ENCODE data around the gene CCDC15.

Gene CCDC15

DNA sequence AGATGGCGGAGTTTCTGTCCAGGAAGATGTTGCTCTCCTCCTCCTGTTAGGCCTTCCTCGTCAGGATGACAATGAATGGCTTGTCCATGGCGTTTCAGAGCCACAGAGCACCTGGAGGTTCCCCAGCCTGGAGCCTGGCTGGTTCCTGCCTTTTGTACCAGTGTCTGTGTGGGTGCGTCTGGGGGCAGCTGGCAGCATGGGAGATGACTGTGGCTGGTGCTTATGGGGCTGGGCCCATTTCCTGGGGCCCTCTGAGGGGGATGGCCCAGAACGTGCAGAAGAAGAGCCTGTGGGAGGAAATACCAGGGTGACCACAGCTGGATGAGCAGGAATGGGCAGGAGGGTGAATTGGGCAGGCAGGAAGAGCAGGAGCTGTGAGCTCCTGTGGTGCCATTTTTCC, 115.8 kb downstream of the CCDC15 start:
- no peak for DNase-seq

- DNase-seq, result no peak
These were observed 116.8 kb downstream of the CCDC15 start for GRCh38 chr11:125070699-125071254.

GRCh38 chr11:125071435-125071834, 117.4 kb downstream of the CCDC15 start:
- DNase-seq, result no peak

DNA sequence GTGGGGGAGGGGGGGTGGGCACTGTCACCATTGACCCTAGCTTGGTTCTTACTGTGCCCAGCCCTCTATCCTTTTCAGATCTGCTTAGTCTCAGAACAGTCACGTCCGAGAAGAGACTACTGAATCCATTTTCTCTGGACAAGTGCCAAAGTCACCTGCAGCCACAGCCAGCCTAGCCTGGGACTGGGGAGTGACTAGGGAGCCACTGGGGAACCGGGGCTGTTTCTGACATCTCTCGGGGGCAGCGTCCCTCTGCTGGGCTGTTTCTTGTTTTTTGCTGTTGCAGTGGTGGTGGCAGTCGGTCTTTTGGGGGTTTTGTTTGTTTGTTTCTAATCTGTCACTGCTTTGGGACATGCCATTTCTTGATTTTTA, 117.8 kb downstream of the CCDC15 start:
- DNase-seq, result no peak

DNA sequence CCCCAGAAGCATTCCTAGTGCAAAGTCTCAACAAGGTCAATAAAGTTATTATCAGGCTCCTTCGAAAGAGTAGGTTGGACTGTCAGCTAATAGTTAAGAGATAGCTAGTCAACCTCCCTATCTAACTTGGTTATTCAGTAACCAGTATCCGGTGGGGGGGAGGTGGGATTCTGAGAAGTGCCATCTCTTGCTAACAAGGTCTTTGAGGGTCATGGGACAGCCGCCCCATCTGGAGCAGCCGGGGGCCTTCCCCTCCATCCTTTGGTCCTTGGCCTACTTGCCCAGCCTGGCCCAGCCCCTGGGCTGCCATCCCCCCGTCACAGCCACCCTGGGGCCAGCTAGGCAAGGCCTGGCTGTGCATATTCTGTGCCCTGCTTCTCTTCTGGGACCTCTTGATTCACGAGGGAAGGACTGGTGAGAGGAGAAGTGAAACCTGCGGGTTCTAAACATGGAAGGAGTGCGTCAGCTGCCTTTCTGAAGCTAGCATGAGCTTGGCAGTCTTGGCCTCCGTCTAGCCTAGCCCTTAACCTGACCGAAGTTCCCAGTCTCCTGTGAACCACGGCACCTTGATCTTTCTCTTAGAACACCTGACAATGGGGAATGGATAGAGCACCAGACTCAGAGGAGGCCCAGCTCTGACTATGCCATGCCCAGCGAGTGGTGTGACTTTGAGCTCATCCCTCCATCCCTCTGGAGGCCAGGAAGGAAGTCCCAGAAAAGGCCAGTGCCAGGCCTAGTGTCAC, 118.4 kb downstream of the CCDC15 start:
- no peak for DNase-seq

DNA sequence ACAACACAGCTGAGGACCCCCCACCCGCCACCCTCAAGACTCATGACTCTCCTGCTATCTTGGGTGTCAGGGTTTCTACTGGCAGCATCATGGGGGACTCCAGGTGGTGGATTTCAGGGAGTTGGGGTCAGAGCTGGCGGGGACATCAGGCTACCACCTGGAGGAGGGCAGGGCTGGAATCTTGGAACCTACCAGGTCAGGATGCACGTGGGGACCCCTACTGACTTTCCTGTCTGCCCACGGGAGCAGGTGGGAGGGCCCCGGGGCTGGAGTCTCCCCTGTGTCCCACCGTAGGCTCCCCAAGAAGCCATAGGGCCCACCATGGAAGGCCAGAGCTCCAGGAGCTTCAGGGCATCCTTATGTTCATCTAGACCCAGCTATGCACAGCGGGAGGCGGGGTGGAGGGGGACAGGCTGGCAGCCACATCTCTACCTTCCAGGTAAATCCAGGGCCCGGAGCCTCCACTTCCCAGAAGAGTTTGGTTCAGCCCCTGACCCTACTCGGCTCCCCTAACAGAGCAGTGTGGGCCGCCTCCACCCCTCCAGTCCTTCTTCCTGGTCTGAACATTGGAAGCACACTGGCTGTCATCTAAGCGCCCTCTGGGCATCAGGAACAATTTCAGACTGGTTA, 119.1 kb downstream of the CCDC15 start:
- DNase-seq, result no peak

- DNase-seq, result no peak
These were observed 119.8 kb downstream of the CCDC15 start for GRCh38 chr11:125073616-125074483.

- no peak for DNase-seq
These were observed 120.7 kb downstream of the CCDC15 start for GRCh38 chr11:125074511-125075241.

GRCh38 chr11:125075242-125075625, 121.2 kb downstream of the CCDC15 start:
- DNase-seq, result no peak

GRCh38 chr11:125075900-125076317, 121.9 kb downstream of the CCDC15 start:
- no peak for DNase-seq

DNA sequence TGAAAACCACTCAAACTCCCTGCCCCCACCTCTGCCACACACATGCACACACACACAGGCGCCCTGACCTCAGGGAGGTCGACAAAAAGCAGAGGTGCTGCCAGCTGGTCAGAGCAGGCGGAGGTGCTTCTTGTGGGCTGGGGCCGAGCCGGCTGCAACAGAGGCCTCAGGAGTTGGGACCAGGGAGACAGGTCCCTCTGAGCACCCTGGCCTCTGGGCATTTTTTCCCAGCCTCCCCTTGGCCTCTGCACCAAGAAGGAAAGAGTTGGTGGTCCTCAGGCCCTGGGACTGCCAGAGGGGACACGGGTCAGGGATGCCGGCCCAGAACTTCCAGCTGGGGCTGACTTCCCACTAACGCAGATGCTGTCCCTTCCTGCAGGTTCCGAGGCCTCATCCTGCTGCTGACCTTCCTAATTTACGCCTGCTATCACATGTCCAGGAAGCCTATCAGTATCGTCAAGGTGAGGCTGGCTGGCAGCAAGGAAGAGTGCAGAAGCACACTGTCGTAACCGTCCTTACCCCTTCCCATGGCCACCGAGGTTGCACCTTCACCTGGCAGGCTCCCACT, 122.5 kb downstream of the CCDC15 start:
- DNase-seq, result no peak

DNA sequence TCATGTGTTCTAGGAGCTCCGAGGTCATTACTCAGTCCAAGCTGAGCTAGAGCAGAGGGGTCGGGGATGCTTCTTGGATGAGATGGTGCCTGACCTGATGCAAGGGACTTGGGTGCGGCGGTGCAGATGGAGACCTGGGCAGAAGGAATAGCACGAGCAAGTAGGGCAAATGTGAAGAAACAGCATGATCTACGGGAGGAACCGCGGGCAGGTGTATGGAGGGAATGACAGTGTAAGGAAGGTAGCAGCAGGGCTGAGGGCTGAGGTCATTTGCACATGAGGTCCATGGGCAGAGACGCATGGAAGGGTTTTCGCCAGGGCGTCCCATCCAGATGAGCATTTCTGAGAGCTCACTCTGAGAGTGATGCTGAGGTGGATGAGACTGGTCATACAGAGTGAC, 124.0 kb downstream of the CCDC15 start:
- DNase-seq, result no peak

GRCh38 chr11:125078516-125079140, 124.6 kb downstream of the CCDC15 start:
- no peak for DNase-seq

DNA sequence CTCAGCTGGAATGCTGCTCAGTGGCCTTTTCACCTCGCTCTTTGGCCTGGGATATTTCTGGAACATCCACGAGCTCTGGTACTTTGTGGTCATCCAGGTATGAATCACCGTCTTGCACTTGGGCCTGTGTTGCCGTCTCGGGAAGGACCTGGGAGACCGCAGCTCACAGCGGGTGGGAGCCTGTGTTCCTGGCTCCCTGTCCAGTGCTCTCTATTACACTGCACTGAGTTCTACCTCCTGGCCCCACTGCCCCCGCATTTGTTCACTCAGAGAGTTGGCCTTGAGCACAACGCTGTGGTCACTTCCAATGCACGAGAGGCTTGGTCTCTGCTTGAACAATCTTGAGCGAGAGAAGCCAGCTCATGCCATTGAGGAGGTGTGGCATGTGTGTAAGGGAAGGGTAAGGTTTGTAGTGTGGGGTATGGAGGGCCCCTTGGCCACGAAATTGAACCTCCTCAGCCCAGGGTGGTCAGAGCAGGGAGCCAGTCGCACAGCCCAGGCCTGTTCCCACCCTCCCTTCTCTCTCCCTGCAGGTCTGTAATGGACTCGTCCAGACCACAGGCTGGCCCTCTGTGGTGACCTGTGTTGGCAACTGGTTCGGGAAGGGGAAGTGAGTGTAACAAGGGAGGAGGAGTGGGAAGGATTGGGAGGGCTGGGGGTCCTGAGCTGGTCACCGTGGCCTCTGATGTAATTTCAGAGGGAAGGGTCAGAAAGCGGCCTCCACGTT, 125.3 kb downstream of the CCDC15 start:
- DNase-seq, result no peak

DNA sequence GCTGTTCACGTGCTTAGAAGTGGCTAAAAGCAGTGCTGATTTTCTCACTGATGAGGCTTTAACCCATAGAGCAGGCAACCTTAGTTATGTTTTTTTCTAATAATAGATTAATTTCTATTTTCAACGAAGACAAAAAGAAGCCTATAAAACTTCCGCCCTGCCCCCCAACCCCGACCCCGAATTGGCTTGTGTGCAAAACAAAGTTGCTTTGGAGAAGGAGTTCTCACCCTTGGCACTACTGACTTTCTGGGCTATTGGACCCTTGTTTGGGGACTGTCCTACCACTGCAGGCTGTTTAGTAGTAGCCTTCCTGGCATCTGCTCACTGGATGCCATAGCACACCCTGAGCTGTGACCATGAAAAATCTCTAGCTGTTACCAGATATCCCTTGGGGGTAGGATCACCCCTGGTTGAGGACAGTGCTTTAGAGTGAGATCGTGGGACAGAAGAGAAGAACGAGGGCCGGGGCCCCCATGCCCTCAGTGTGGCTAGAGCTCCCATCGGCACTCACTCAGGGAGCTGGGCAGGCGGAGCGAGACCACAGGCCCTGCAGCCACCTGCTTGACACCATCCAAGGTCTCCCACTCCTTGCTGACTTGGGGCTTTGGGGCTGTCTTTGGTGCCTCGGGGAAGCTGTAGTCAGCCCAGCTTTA, 126.0 kb downstream of the CCDC15 start:
- DNase-seq, result no peak

GRCh38 chr11:125080531-125080911, 126.5 kb downstream of the CCDC15 start:
- DNase-seq, result no peak

- no peak for DNase-seq
These were observed 127.2 kb downstream of the CCDC15 start for GRCh38 chr11:125081098-125081798.

GRCh38 chr11:125082040-125082439, 128.0 kb downstream of the CCDC15 start:
- no peak for DNase-seq

DNA sequence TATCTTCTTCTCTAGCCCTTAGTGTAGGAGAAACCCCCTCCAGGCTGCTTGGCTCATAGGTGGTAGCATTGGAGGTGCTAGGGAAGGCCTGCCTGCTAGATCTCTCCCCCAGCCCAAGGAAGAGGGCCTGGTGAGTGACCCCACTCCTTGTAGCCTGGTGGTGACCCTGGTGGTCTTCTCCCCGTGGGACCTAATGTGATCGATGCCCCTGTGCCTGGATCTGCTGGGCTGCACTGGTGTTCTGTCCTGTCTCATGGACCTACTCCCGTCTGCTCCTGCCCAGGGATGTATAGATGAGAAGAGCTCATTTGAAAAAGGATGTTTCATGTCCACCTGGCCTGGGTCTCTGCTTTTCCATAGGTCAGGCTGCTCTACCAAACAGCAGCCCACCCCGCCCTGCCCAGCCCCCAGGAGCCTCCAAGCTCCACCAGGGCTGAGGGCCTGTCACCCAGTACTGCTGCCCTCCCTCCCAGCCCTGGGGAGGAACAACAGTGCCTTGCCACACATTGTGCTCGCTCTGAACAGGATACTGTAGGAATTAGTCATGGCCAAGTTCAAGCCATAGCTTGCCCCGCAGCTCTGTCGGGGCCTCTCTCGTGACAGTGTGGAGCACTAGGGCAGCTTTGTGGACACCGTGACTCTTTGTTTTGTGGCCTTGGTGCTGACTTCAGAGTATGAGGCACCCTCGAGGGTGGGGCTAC, 128.8 kb downstream of the CCDC15 start:
- DNase-seq, result no peak

Data from CD4-positive, alpha-beta T cell treated with Interleukin-6 for 4 hours (primary cell).